ENCODE results near the gene BRIP1. TPM values are rescaled to one million over a fixed set of nuclear protein-coding genes. Genes with fewer than 3 reads are reported as not detected.
"Not testable (repeated sequence)": the region's sequence is repeated elsewhere in the genome, so short reads cannot be mapped to it uniquely, and the experiment has no call there.

The BRIP1 gene
- total RNA-seq, 1 donor: 22.9 TPM

- DNase-seq (ENCODE audit: low read depth): no peak
- no peak overlapping the region for H3K4me3 ChIP-seq (ENCODE audit: low read depth, low read length)
- TF ChIP-seq CTCF (IDR thresholded peaks at IDR 0.05; ENCODE audit: insufficient read depth, low read depth, low read length): no peak
Measured at GRCh38 chr17:61822326-61823285, 40.7 kb downstream of the BRIP1 start.

DNA sequence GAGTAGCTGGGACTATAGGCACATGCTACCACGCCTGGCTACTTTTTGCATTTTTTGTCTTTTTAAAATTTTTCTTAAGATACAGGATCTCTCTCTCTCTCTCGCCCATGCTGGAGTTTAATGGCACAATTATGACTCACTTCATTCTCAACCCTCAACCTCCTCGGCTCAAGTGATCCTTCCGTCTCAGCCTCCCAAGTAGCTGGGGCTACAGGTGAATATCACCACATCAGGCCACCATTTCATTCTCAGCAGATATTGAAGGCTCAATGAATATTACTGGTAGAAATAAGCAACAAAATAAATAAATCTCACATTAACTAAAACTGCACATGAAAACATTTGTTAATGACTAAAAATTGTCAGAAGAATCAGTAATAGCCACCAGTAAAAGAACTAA is 41.7 kb downstream of the BRIP1 start:
- H3K4me3 ChIP-seq (ENCODE audit: low read depth, low read length): no peak overlapping the region
- TF ChIP-seq CTCF (IDR thresholded peaks at IDR 0.05; ENCODE audit: insufficient read depth, low read depth, low read length): no peak
- no peak for DNase-seq (ENCODE audit: low read depth)

- not testable (repeated sequence) for H3K4me3 ChIP-seq (ENCODE audit: low read depth, low read length); DNase-seq (ENCODE audit: low read depth)
Measured at GRCh38 chr17:61819265-61819664, 44.1 kb downstream of the BRIP1 start.

DNA sequence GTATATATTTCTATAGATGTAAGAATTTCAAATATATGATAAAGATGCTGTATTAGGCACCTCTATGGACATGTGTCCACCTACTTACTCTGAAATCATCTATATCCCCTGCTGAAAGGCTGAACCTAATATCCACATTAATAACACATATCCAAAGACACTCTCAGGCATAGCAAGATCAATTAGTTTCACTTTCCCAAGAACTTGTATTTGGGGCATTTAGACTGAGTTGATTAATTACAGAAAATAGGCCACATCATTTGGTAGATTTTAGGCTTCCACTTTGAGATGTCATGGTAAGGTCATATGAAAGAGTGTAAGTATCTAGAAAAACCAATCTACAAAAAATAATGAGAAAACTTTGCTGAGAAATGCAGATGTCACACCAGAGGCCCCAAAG is 45.1 kb downstream of the BRIP1 start:
- no peak overlapping the region for H3K4me3 ChIP-seq (ENCODE audit: low read depth, low read length)
- no peak for DNase-seq (ENCODE audit: low read depth)
- no peak for TF ChIP-seq CTCF (IDR thresholded peaks at IDR 0.05; ENCODE audit: insufficient read depth, low read depth, low read length)

DNA sequence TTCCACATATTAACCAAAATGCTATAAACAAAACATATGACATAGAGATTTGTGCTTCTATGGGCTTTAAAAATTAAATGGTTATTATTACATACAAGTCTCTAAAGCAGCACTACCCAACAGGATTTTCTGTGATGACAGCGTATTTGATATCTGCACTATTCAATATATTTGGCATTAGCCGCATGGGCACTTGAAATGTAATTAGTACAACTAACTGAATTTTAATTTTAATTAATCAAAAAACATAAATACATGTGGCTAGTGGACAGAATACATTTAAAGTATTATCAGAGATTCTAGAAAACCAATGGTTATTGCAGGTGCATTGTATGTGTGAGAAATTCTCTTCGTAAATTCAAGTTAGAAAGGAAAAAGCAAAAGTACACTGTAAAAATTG is 45.9 kb downstream of the BRIP1 start:
- no peak for DNase-seq (ENCODE audit: low read depth)
- no peak overlapping the region for H3K4me3 ChIP-seq (ENCODE audit: low read depth, low read length)
- no peak for TF ChIP-seq CTCF (IDR thresholded peaks at IDR 0.05; ENCODE audit: insufficient read depth, low read depth, low read length)

GRCh38 chr17:61816538-61816937 is 46.8 kb downstream of the BRIP1 start:
- no peak for DNase-seq (ENCODE audit: low read depth)
- H3K4me3 ChIP-seq (ENCODE audit: low read depth, low read length): no peak overlapping the region
- no peak for TF ChIP-seq CTCF (IDR thresholded peaks at IDR 0.05; ENCODE audit: insufficient read depth, low read depth, low read length)

GRCh38 chr17:61815863-61816503 is 47.3 kb downstream of the BRIP1 start:
- H3K4me3 ChIP-seq (ENCODE audit: low read depth, low read length): no peak overlapping the region
- no peak for DNase-seq (ENCODE audit: low read depth)
- no peak for TF ChIP-seq CTCF (IDR thresholded peaks at IDR 0.05; ENCODE audit: insufficient read depth, low read depth, low read length)

Measured in fibroblast of villous mesenchyme (primary cell).